Activated CD8-positive, alpha-beta memory T cell treated with anti-CD3 and anti-CD28 coated beads, Interleukin-2, amount 10 ng/mL, durations not matched to agents 7 days and 5 days (primary cell): Measurements from ENCODE around the gene CERS2. TPM values are rescaled to one million over a fixed set of nuclear protein-coding genes. Genes with fewer than 3 reads are reported as not detected.
A peak's percentile ranks its signal among the peaks of the same experiment; 100 is the strongest.
"Not testable (repeated sequence)": the region's sequence is repeated elsewhere in the genome, so short reads cannot be mapped to it uniquely, and the experiment has no call there.

ENCODE experiments used
- ATAC-seq: fragments of 150-1000 bp; cut with Tn5 transposase; one replicate; pipeline ENCODE4 v1.10.0; 2021; ENCODE audit warnings: moderate library complexity
- CTCF ChIA-PET: fragments of 350-600 bp; sonication (Branson Sonifier 250); formaldehyde crosslinking; loops from one replicate; lab custom pipeline; 2021; ENCODE audit warnings: antibody characterized with exemption; lab: Charles Lee
- DNase-seq: peaks from one replicate; pipeline ENCODE4 v3.0.0-alpha.2; 2020
- H3K27ac Mint-ChIP-seq: one replicate; pipeline ENCODE4 v1.8.0; 2021; ENCODE audit warnings: mild to moderate bottlenecking, mixed read lengths
- H3K27me3 Mint-ChIP-seq: one replicate; pipeline ENCODE4 v1.8.0; 2021; ENCODE audit warnings: mixed read lengths
- H3K36me3 Mint-ChIP-seq: one replicate; pipeline ENCODE4 v1.8.0; 2021; ENCODE audit warnings: mild to moderate bottlenecking, mixed read lengths
- H3K4me1 Mint-ChIP-seq: one replicate; pipeline ENCODE4 v1.8.0; 2021; ENCODE audit warnings: mixed read lengths
- H3K4me3 Mint-ChIP-seq: one replicate; pipeline ENCODE4 v1.8.0; 2021; ENCODE audit warnings: mild to moderate bottlenecking, moderate library complexity, mixed read lengths
- H3K9me3 Mint-ChIP-seq: one replicate; pipeline ENCODE4 v1.8.0; 2022; ENCODE audit warnings: low read depth, mixed read lengths
- total RNA-seq, 2 experiments: library from RNA; stranded (reverse); gene quantifications; one replicate each; pipeline ENCODE4 v1.2.3, GENCODE V29; 2021

CERS2 gene
- total RNA-seq, 2 experiments from 2014 or later: 144 to 170 TPM

GRCh38 chr1:150960646-150961045, 14.0 kb downstream of the CERS2 start:
- no peak overlapping the region for H3K27ac Mint-ChIP-seq
- H3K27me3 Mint-ChIP-seq: no peaks in the 10 kb centered on the region
- no peaks in the 10 kb centered on the region for H3K9me3 Mint-ChIP-seq
- CTCF ChIA-PET: interaction anchor here (0.7 kb wide), 1 partner anchor 425 kb away, joined by 3 read pairs; no protein-coding TSS in a partner anchor
- DNase-seq (no peak), ATAC-seq (no peak)
- H3K4me1 Mint-ChIP-seq: peaks cover 6% of the 10 kb centered on the region
- H3K4me3 Mint-ChIP-seq: no peak overlapping the region
- peaks cover 55% of the 10 kb centered on the region for H3K36me3 Mint-ChIP-seq

- no peak overlapping the region for H3K4me3 Mint-ChIP-seq
- H3K27ac Mint-ChIP-seq: no peak overlapping the region
- DNase-seq (no peak), ATAC-seq (no peak)
- H3K36me3 Mint-ChIP-seq: peaks cover 50% of the 10 kb centered on the region
- H3K27me3 Mint-ChIP-seq: no peaks in the 10 kb centered on the region
- H3K9me3 Mint-ChIP-seq: no peaks in the 10 kb centered on the region
- H3K4me1 Mint-ChIP-seq: peaks cover 6% of the 10 kb centered on the region
- CTCF ChIA-PET: interaction anchor here (1.4 to 1.6 kb wide), 2 partner anchors 13 to 20 kb away, joined by 4 to 7 read pairs; no protein-coding TSS in a partner anchor
These were observed 17.0 kb downstream of the CERS2 start for GRCh38 chr1:150957666-150958065.

GRCh38 chr1:150955280-150955679, 19.4 kb downstream of the CERS2 start:
- H3K4me1 Mint-ChIP-seq: peaks cover 6% of the 10 kb centered on the region
- no peak for DNase-seq
- CTCF ChIA-PET: interaction anchor here (0.6 kb wide), 1 partner anchor 303 kb away, joined by 3 read pairs; no protein-coding TSS in a partner anchor
- ATAC-seq: no peak
- H3K4me3 Mint-ChIP-seq: no peak overlapping the region
- H3K27ac Mint-ChIP-seq: peak overlapping the region; percentile 13
- H3K27me3 Mint-ChIP-seq: no peaks in the 10 kb centered on the region
- no peaks in the 10 kb centered on the region for H3K9me3 Mint-ChIP-seq
- H3K36me3 Mint-ChIP-seq: peaks cover 49% of the 10 kb centered on the region

- no peak for DNase-seq
- H3K9me3 Mint-ChIP-seq: no peaks in the 10 kb centered on the region
- no peaks in the 10 kb centered on the region for H3K27me3 Mint-ChIP-seq
- no peak overlapping the region for H3K27ac Mint-ChIP-seq
- peaks cover 6% of the 10 kb centered on the region for H3K4me1 Mint-ChIP-seq
- CTCF ChIA-PET: interaction anchor here (0.6 kb wide), 1 partner anchor 303 kb away, joined by 3 read pairs; no protein-coding TSS in a partner anchor
- no peak for ATAC-seq
- peaks cover 49% of the 10 kb centered on the region for H3K36me3 Mint-ChIP-seq
- no peak overlapping the region for H3K4me3 Mint-ChIP-seq
These were observed 19.9 kb downstream of the CERS2 start for GRCh38 chr1:150954708-150955107.

GRCh38 chr1:150944856-150945255, 29.8 kb downstream of the CERS2 start:
- peaks cover 52% of the 10 kb centered on the region for H3K36me3 Mint-ChIP-seq
- H3K4me1 Mint-ChIP-seq: no peaks in the 10 kb centered on the region
- CTCF ChIA-PET: interaction anchor here (1.3 kb wide), 1 partner anchor 22 kb away, joined by 3 read pairs; no protein-coding TSS in a partner anchor
- no peaks in the 10 kb centered on the region for H3K9me3 Mint-ChIP-seq
- no peak for DNase-seq
- no peak for ATAC-seq
- no peak overlapping the region for H3K4me3 Mint-ChIP-seq
- peak overlapping the region; percentile 1 for H3K27ac Mint-ChIP-seq
- H3K27me3 Mint-ChIP-seq: no peaks in the 10 kb centered on the region

GRCh38 chr1:150931773-150932172, 42.9 kb downstream of the CERS2 start:
- Mint-ChIP-seq H3K4me1 (peaks cover 21% of the 10 kb centered on the region), H3K27ac (no peak overlapping the region)
- CTCF ChIA-PET: interaction anchor here (1.2 to 1.5 kb wide), 2 partner anchors 9 to 112 kb away, joined by 3 to 5 read pairs; no protein-coding TSS in a partner anchor

GRCh38 chr1:150928775-150929174, 45.9 kb downstream of the CERS2 start:
- H3K4me3 Mint-ChIP-seq, ATAC-seq, H3K27ac Mint-ChIP-seq, DNase-seq, H3K27me3 Mint-ChIP-seq, CTCF ChIA-PET: not testable (repeated sequence)
- H3K36me3 Mint-ChIP-seq: peaks cover 55% of the 10 kb centered on the region
- H3K4me1 Mint-ChIP-seq: peaks cover 25% of the 10 kb centered on the region
- H3K9me3 Mint-ChIP-seq: peaks cover 12% of the 10 kb centered on the region

More at GRCh38 chr1:150931773-150932172, 42.9 kb downstream of the CERS2 start:
- peaks cover 15% of the 10 kb centered on the region for H3K9me3 Mint-ChIP-seq
- ATAC-seq: no peak
- H3K27me3 Mint-ChIP-seq: no peaks in the 10 kb centered on the region
- peaks cover 73% of the 10 kb centered on the region for H3K36me3 Mint-ChIP-seq
- no peak overlapping the region for H3K4me3 Mint-ChIP-seq
- DNase-seq: no peak

GRCh38 chr1:150928286-150928685, 46.3 kb downstream of the CERS2 start:
- CTCF ChIA-PET: interaction anchor here (0.6 kb wide), 1 partner anchor 119 kb away, joined by 3 read pairs; no protein-coding TSS in a partner anchor
- no peaks in the 10 kb centered on the region for H3K27me3 Mint-ChIP-seq
- H3K27ac Mint-ChIP-seq: no peak overlapping the region
- DNase-seq (no peak), ATAC-seq (no peak)
- H3K36me3 Mint-ChIP-seq: peaks cover 53% of the 10 kb centered on the region
- H3K4me1 Mint-ChIP-seq: peaks cover 25% of the 10 kb centered on the region
- H3K9me3 Mint-ChIP-seq: peaks cover 12% of the 10 kb centered on the region
- peak overlapping the region; percentile 22 for H3K4me3 Mint-ChIP-seq

GRCh38 chr1:150927624-150928023, 47.0 kb downstream of the CERS2 start:
- peaks cover 11% of the 10 kb centered on the region for H3K9me3 Mint-ChIP-seq
- CTCF ChIA-PET: interaction anchor here (0.6 kb wide), 1 partner anchor 119 kb away, joined by 3 read pairs; no protein-coding TSS in a partner anchor
- H3K4me1 Mint-ChIP-seq: peaks cover 27% of the 10 kb centered on the region
- peak overlapping the region; percentile 97 for H3K4me3 Mint-ChIP-seq
- no peak overlapping the region for H3K27ac Mint-ChIP-seq
- H3K27me3 Mint-ChIP-seq: no peaks in the 10 kb centered on the region
- DNase-seq: no peak
- no peak for ATAC-seq
- H3K36me3 Mint-ChIP-seq: peaks cover 48% of the 10 kb centered on the region

- peak; percentile 98 for DNase-seq
- peak; percentile 96 for ATAC-seq
- Mint-ChIP-seq H3K27me3 (no peaks in the 10 kb centered on the region), H3K36me3 (peaks cover 36% of the 10 kb centered on the region), H3K9me3 (peaks cover 6% of the 10 kb centered on the region), H3K4me3 (peak within 1 kb of the TSS; percentile 97), H3K4me1 (peaks cover 35% of the 10 kb centered on the region), H3K27ac (peak within 1 kb of the TSS; percentile 98)
- CTCF ChIA-PET: interaction anchor here (1.0 to 1.4 kb wide), 8 partner anchors 52 to 441 kb away, joined by 3 to 6 read pairs (median 3); partner anchors contain the start of genes CTSS, MCL1 and MINDY1
These were observed 48.4 kb downstream of the CERS2 start, which contains the start of gene SETDB1 for GRCh38 chr1:150926097-150926741. SETDB1 (plus strand) TSS chr1:150926363; CDS start chr1:150927715, 1,352 bp downstream.

GRCh38 chr1:150925080-150925479, 49.6 kb downstream of the CERS2 start:
- CTCF ChIA-PET: interaction anchor here (1.3 kb wide), 2 partner anchors 53 to 346 kb away, joined by 3 read pairs; partner anchors contain the start of gene MCL1

GRCh38 chr1:150922519-150922975, 52.1 kb downstream of the CERS2 start:
- ATAC-seq: peak; percentile 54
- Mint-ChIP-seq H3K36me3 (peaks cover 3% of the 10 kb centered on the region), H3K4me1 (peaks cover 28% of the 10 kb centered on the region), H3K27ac (peak overlapping the region; percentile 2), H3K9me3 (no peaks in the 10 kb centered on the region), H3K27me3 (no peaks in the 10 kb centered on the region), H3K4me3 (no peak overlapping the region)
- CTCF ChIA-PET: interaction anchor here (0.6 to 4.0 kb wide), 37 partner anchors 10 to 667 kb away, joined by 3 to 22 read pairs (median 4); partner anchors contain the start of genes ARNT, CTSS, FALEC and GOLPH3L
- DNase-seq: peak; percentile 91

More at GRCh38 chr1:150925080-150925479, 49.6 kb downstream of the CERS2 start:
- peaks cover 4% of the 10 kb centered on the region for H3K9me3 Mint-ChIP-seq
- no peaks in the 10 kb centered on the region for H3K27me3 Mint-ChIP-seq
- peaks cover 35% of the 10 kb centered on the region for H3K4me1 Mint-ChIP-seq
- ATAC-seq: no peak
- peak; percentile 43 for DNase-seq
- peaks cover 26% of the 10 kb centered on the region for H3K36me3 Mint-ChIP-seq
- peak overlapping the region; percentile 97 for H3K4me3 Mint-ChIP-seq
- peak overlapping the region; percentile 98 for H3K27ac Mint-ChIP-seq

- no peaks in the 10 kb centered on the region for H3K36me3 Mint-ChIP-seq
- H3K4me3 Mint-ChIP-seq: no peak overlapping the region
- DNase-seq: no peak
- no peak for ATAC-seq
- no peaks in the 10 kb centered on the region for H3K27me3 Mint-ChIP-seq
- H3K27ac Mint-ChIP-seq: no peak overlapping the region
- peaks cover 5% of the 10 kb centered on the region for H3K4me1 Mint-ChIP-seq
- CTCF ChIA-PET: no interaction called here
- H3K9me3 Mint-ChIP-seq: no peaks in the 10 kb centered on the region
These were observed 57.2 kb downstream of the CERS2 start for GRCh38 chr1:150917387-150917786.
